Hindlimb muscle (tissue), 1 donor: Measurements from ENCODE around the gene ARL4C. TPM values are rescaled to one million over a fixed set of nuclear protein-coding genes. Genes with fewer than 3 reads are reported as not detected.

Source experiments
- DNase-seq: peaks from one replicate; pipeline ENCODE4 v3.0.0-alpha.2; 2013
- polyA plus RNA-seq: library from polyadenylated mRNA; unstranded; fragments of 120-200 nt; gene quantifications from one replicate; pipeline ENCODE4 v1.2.1, GENCODE V29; 2013; ENCODE audit not compliant: insufficient read length

ARL4C gene
- polyA plus RNA-seq, 1 donor = 4.1 TPM

DNA sequence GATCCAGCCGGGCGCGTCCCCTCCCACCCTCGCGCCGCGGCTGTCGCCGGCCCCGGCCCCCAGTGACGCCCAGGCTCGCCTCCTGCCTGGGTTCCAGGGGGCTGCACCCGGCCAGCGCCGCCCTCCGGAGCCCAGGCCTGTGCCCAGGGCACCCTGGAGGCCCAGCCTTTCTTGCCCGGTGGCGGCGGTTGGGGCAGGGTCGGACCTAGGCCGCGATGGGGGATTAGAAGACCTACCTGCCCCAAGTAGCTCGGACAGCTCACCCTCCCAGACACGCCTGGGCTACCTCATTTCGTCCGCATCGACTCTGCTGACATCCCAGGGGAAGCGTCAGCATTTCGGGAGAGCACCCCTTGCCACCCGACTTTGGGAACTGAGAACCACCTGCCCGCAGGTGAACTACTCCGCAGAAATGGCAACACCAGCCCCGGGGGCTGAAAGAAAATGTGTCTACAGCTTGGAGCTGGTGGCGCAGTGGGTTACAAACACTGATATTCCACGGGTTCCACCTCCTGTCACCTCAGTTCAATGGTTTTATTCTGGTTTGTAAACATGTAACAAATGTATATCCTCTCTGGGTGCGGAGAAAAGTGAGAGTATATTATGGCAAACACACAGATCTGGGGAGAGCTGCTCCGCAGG, 834 bp upstream of the ARL4C start:
- DNase-seq = no peak

DNA sequence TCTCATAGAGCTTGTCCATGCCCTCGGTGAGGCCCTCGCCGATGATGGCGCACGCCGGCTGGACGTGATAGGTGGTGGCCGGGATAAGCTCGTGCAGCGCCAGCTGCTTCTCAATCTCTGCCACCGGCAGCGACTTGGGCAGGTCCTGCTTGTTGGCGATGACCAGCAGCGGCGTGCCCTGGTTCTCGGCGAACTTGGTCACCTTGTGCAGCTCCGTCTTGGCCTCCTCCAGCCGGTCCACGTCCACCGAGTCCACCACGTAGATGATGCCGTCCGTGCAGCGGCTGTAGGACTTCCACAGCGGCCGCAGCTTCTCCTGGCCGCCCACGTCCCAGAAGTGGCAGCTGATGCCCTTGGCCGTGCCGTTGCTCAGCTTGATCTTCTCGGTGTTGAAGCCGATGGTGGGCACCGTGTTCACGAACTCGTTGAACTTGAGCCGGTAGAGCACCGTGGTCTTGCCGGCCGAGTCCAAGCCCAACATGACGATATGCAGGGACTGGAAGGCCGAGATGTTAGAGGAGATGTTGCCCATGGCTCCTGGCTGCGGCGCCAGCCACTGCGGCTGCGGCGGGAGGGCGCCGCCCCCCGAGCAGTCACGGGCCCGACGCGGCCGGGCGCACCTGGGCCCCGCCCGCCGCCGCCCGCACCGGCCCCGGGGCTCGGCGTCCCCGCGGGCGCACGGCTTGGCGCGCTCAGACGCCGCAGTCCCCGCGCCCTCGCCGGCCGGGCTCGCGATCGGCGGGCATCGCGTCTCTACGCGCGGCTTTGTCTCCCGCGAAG, 636 bp downstream of the ARL4C start:
- no peak for DNase-seq

- no peak for DNase-seq
These were observed 1.4 kb downstream of the ARL4C start for GRCh38 chr2:234495251-234496054.

DNA sequence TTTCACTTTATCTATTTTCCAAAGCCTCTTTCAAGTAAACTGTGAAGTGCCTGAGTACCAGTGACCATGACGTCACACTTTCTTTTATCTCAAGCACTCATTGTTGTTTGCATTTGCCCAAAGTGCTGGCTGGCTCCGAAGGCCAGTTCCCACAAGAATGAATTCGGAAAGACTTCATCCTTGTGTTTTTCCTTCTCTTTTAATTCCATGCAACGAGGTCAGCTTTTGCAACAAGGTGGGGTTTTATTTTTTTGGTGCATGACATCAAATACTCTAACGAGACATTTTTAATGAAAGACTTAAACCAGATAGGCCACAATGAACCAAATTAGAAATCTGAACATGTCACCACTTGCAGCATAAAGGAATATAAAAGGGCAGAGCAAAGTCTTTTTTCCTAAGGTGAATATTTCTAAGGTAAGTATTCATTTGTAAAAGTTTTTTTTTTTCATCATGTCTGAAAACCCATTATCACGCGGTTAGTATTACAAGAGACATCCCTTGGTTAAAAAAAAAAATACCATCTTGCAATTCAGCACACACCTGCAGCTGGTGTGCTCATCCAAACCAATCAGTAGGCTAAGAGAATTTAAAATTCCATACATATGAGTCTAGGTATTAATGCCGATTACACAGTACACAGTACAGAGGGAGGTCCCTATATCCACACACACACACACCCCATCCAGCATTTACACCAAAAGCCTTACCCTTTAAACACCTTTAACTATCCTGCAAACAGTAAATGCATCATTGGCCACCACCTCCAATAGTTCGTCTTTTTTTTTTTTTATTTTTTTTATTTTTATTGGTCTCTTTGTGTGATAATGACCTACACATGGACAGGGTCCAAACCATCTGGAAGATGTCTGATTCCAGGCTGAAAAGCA, 2.3 kb downstream of the ARL4C start:
- DNase-seq = no peak

- no peak for DNase-seq
These were observed 3.1 kb downstream of the ARL4C start for GRCh38 chr2:234493796-234494195.

GRCh38 chr2:234492717-234493485, 4.0 kb downstream of the ARL4C start:
- no peak for DNase-seq

GRCh38 chr2:234491897-234492296, 5.0 kb downstream of the ARL4C start:
- no peak for DNase-seq

DNA sequence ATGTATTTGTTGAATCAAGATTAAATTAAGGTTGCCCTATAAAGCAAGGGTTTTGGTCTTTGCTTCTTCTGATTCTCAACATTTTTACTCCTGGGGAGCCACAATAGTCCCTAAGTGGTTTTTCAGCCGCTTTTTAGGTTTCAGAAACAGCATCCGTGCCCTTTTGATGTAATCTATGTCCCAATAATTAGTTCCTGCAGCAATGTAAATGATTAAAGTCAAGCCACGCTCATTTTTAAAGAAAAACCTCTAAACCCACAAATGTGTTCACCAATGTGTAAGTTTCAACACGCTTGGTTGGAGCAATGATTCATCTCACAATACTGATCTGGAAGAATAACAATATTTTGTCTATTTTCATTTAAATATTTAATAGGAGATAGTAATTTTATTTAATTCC, 5.6 kb downstream of the ARL4C start:
- no peak for DNase-seq

DNA sequence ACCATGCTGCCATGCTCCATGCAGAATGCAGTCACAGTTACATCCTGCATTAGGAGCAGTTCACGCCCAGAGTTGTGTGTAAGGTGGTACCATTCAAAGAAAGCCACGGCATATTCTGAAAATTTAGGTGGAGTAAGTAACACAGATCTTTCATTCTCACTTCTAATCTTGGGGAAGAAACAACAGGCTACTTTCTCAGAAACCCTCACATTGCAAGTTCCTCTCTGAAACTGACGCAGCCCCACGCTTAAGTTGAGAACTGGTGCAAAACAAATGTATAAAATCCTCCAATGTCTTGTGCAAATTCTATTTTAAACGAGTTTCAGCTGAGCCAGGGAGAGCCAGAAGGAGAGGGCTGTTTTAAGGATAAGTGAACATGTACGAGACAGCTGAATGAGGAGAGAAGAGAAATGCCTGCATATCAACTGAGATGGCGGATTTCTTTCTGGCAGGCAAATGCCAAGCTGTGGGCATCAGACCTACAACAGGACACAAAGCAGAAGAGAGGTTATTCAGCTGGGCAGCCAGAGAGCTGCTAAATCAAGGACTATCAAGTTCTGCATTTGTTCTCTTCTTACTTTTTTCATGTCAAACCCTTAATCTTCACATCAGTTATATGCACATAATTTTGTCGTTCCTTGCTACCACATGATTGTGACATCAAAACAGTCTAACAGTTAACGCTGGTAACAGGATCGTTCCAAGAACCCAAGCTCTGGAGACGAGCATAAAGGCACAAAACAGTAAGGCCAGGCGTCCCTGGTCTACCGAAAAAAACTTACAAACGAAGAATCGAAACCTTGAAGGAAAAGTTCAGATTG, 6.4 kb downstream of the ARL4C start:
- no peak for DNase-seq

- no peak for DNase-seq
These were observed 7.9 kb downstream of the ARL4C start for GRCh38 chr2:234488913-234489451.

DNA sequence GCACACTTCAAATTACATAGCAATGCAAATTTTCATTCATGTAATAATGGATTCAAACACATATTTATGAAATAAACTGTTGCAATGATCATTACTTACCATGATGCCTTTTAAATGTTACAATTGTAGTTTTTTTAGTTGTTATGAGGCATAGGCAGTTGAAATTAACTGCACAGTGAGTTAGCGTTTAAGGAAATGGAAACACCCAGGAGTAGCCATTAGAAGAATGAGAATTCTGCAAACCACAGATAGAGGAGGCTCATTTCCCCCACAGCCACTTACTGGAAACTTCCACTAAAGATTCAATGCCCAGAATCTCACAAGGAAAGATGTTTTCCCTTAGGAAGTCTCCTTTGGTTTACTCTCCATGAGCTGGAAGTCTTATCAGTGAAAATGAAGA, 8.4 kb downstream of the ARL4C start:
- DNase-seq = no peak

GRCh38 chr2:234487356-234487755, 9.5 kb downstream of the ARL4C start:
- DNase-seq = no peak

DNA sequence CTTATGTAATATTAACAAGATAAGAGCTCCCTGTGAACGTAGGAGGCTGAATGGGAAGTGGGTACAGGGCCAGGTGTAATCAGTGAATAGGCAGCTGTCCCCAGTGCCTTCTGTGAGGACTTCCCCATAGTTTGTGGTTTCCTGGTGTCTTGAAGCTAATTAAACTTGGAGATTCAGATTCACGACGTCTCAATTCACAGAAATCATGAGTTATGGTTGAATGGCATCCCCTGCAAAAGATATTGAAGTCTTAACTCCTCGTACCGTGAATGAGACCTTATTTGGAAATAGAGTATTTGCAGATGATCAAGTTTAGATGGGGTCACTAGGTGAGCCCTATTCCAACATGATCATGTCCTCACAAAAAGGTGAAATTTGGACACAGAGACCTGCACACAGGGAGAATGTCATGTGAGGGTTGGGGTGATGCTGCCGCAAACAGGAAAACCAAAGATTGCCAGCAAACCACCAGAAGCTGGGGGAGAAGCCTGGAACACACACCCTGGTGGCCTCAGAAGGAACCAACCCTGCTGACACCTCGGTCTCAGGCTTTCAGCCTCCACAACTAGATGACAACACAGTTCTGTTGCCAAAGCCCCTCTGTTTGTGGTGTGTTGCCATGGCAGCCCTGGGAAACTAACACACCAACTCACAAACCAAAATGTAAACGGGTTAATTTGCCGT, 13.2 kb downstream of the ARL4C start:
- DNase-seq = no peak

- no peak for DNase-seq
These were observed 15.6 kb downstream of the ARL4C start for GRCh38 chr2:234481301-234481700.

DNA sequence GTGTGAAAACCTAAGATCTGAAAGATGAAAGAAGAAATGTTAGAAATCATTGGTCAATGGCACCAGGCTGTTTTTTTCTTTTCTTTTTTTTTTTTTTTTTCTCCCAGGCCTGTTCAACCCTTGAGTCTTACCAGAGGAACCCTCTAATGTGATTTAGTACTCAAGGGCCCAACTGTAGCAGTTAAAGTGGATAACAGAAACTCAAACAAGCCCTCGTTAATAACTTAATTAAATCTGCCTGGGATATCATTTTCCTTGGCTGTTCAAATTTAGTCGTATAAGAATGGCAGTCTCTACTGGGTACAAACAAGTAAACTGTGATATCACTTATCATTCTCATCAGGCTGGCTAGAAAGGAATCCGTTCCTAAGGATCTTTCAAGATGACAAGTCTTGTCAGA, 16.5 kb downstream of the ARL4C start:
- DNase-seq = no peak

DNA sequence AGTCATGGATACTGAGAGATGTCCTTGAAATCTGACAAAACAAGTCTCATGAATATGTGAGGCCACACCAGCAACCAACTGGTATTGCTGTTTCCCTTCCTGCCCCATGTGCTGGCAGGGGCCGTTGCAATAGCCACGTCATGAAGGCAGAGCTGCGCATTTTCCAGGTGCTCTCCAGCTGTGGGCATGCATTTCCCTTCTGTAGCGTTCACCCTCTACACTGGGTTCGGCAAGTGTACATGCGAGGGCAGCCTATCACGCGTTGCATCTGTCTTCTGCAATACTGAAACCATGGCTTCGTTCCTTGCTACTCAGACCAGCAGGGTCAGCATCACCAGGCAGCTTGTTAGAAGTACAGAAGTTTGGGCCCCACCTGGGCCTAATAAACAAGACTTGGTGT, 17.4 kb downstream of the ARL4C start:
- no peak for DNase-seq

- no peak for DNase-seq
These were observed 18.6 kb downstream of the ARL4C start for GRCh38 chr2:234478121-234478858.

GRCh38 chr2:234476766-234477165, 20.1 kb downstream of the ARL4C start:
- no peak for DNase-seq

DNA sequence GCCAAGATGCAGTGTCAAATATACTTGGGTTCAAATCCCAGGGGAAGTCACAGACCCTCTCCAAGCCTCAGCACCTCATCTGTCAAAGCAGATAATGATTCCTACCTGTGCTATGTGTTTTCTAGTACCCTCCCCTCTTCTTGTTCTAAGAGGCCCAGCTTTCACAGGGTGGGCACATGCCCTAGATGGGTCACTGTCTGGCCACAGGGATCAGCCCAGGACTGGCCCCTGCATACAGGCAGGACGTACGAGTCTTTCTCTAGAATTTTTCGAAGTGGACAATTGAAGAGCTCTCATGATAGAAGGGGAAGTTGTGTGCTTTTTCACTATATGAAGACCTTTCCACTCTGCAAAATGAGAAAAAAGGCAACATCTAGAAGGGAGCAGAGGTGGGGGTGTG, 22.2 kb downstream of the ARL4C start:
- no peak for DNase-seq
